ENCODE data around the gene IGSF9B. TPM values are rescaled to one million over a fixed set of nuclear protein-coding genes. Genes with fewer than 3 reads are reported as not detected.

Gene IGSF9B
- total RNA-seq, 2 donors from 2014 or later: 1.6 to 3.3 TPM

DNA sequence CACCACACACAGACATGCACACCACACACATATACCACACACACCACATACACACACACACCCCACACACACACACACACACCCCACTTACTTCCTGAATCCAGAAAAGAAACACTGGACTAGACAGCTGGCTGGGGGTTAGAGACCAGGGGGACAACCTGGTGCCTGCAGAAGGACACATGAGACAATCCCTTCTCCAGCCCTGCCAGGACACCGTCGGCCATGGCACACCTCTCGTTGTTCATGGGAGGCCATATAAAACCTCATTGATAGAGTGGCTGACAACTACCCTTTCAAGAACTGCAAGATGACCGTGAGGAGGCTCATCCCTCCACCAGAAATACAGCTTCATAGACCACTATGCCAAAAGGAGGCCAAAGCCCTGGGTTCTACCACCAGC lies 54.3 kb downstream of the IGSF9B start:
- TF ChIP-seq, protein P1, sequence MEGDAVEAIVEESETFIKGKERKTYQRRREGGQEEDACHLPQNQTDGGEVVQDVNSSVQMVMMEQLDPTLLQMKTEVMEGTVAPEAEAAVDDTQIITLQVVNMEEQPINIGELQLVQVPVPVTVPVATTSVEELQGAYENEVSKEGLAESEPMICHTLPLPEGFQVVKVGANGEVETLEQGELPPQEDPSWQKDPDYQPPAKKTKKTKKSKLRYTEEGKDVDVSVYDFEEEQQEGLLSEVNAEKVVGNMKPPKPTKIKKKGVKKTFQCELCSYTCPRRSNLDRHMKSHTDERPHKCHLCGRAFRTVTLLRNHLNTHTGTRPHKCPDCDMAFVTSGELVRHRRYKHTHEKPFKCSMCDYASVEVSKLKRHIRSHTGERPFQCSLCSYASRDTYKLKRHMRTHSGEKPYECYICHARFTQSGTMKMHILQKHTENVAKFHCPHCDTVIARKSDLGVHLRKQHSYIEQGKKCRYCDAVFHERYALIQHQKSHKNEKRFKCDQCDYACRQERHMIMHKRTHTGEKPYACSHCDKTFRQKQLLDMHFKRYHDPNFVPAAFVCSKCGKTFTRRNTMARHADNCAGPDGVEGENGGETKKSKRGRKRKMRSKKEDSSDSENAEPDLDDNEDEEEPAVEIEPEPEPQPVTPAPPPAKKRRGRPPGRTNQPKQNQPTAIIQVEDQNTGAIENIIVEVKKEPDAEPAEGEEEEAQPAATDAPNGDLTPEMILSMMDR (IDR thresholded peaks at IDR 0.05): no peak
- no peak for TF ChIP-seq POLR2A (IDR thresholded peaks at IDR 0.05)
- no peaks in the 10 kb centered on the region for H3K36me3 ChIP-seq (replicated peaks in 1 of 2; ENCODE audit: insufficient read depth in 1 of 2, low read depth in 2 of 2)
- intact Hi-C loops (cut with DNase I): no loop called here
- H3K4me1 ChIP-seq: no peaks in the 10 kb centered on the region
- DNase-seq: no peak
- ATAC-seq: no peak
- no peaks in the 10 kb centered on the region for H3K27me3 ChIP-seq
- H3K27ac ChIP-seq: no peak overlapping the region
- 86 to 90% methylated on average over 4 of the region's 4 CpGs for WGBS, 2 donors
- no peak overlapping the region for H3K4me3 ChIP-seq
- no peaks in the 10 kb centered on the region for H3K9me3 ChIP-seq

DNA sequence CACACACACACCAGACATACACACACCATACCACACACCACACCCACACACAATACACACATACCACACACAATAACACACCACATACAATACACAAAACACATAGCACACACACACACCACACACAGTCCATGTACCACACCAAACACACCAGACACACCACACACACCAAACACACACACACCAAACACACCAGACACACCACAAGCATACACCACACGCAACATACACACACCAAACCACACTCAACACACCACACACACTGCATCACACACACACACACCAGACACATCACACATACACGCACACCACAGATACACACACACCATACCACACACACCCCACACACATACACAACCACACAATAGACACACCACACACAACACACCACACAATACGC lies 54.8 kb downstream of the IGSF9B start:
- Histone ChIP-seq H3K36me3 (replicated peaks in 1 of 2; ENCODE audit: insufficient read depth in 1 of 2, low read depth in 2 of 2) (no peaks in the 10 kb centered on the region), H3K4me3 (no peak overlapping the region), H3K27me3 (no peaks in the 10 kb centered on the region), H3K4me1 (no peaks in the 10 kb centered on the region), H3K27ac (no peak overlapping the region), H3K9me3 (no peaks in the 10 kb centered on the region)
- TF ChIP-seq, protein P1 (IDR thresholded peaks at IDR 0.05): no peak
- TF ChIP-seq POLR2A (IDR thresholded peaks at IDR 0.05): no peak
- intact Hi-C loops (cut with DNase I): no loop called here
- WGBS, 2 donors: 85 to 89% methylated on average over 3 of the region's 3 CpGs
- no peak for ATAC-seq
- no peak for DNase-seq

DNA sequence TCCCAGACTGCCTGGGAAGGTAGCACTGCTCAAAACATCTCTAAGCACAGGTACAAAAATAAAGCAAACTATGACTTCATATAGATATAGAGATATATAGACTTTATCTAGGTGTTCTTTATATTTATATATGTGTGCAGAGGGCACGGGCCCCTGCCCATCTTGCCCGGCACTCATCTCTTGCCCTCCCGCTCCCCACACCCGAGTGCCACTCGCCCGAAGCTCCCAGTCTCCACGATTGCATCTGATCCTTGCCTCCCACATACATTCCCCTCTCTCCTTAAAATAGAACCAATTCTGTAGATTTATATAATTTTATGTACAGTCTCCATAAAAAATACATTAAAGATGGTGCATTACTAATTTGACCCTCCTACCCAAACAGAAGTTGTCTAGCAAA lies 55.5 kb downstream of the IGSF9B start:
- no peaks in the 10 kb centered on the region for H3K36me3 ChIP-seq (replicated peaks in 1 of 2; ENCODE audit: insufficient read depth in 1 of 2, low read depth in 2 of 2)
- ATAC-seq: no peak
- 91 to 93% methylated on average over 7 of the region's 7 CpGs for WGBS, 2 donors
- no peak for TF ChIP-seq POLR2A (IDR thresholded peaks at IDR 0.05)
- intact Hi-C loops (cut with DNase I): no loop called here
- H3K27me3 ChIP-seq: no peaks in the 10 kb centered on the region
- H3K9me3 ChIP-seq: no peaks in the 10 kb centered on the region
- H3K4me3 ChIP-seq: no peak overlapping the region
- no peak for DNase-seq
- no peak overlapping the region for H3K27ac ChIP-seq
- no peaks in the 10 kb centered on the region for H3K4me1 ChIP-seq

DNA sequence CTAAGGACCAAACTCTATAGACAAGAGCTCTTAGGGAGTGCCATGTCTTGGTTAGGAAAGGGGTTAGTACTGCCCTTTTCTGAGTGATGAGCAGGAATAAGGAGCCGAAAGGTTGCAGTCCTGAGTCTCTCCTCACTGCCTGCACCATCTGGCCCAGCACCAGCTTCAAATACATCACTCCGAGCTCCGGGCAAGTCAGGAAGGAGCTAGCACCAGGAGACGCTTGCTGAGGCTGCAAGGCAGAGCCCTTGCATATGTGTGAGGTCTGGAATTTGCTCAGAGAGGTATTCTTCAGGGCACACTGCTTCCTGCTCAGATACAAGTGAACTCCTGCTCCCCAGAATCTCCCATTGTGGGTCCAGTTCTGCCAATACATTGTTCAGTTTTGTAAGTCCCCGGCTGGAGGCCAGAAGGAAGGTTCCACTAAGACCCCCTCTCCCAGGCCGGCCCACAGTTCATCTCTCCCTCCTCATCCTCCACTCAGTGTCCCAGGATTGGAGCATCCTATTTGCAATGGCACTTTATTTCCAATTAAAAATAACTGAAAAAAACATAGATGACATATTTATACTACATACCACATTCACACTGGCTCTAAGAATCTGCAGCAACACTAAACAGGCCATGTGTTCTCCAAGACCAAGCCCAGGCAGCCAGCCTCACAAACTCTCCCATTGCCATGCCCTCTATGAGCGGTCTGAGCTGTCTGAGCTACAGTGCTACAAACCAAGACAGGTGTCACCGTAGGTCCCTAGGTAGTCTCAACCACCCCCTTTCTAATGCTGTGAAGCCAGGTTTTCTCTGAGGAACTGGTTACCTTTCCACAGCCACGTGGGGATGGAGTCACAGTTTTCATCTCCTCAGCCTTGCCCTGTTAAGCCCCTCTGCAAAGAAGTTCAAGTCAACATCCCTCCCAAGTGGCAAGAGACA lies 56.3 kb downstream of the IGSF9B start:
- intact Hi-C loops (cut with DNase I): no loop called here
- WGBS, 2 donors: 89 to 93% methylated on average over 9 of the region's 9 CpGs
- Histone ChIP-seq H3K9me3 (no peaks in the 10 kb centered on the region), H3K27me3 (no peaks in the 10 kb centered on the region), H3K27ac (no peak overlapping the region), H3K4me1 (no peaks in the 10 kb centered on the region), H3K36me3 (replicated peaks in 1 of 2; ENCODE audit: insufficient read depth in 1 of 2, low read depth in 2 of 2) (no peaks in the 10 kb centered on the region), H3K4me3 (no peak overlapping the region)
- ATAC-seq: no peak
- DNase-seq: no peak
- no peak for TF ChIP-seq POLR2A (IDR thresholded peaks at IDR 0.05)
- TF ChIP-seq, protein P1 (IDR thresholded peaks at IDR 0.05): no peak

DNA sequence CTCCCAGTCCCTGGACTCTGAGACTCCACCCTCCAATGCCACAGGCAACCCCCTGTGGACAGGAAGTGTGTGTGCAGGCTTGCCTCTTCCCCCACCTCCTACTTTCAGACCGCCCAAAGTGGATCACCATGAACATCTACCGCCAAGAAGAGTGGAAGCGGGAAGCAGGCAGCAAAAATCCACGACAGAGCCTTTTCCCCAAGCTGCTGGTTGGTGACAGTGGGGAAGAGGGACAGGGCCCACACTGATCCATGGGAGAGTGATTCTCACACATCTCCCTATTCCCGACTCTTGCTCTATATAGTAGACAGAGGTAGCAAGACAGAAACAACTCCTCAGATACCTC lies 58.0 kb downstream of the IGSF9B start:
- ATAC-seq (no peak), DNase-seq (no peak)
- TF ChIP-seq POLR2A (IDR thresholded peaks at IDR 0.05): no peak
- TF ChIP-seq, protein P1 (IDR thresholded peaks at IDR 0.05): no peak
- 88 to 89% methylated on average over 5 of the region's 5 CpGs for WGBS, 2 donors
- H3K27me3 ChIP-seq: no peaks in the 10 kb centered on the region
- intact Hi-C loops (cut with DNase I): no loop called here
- H3K27ac ChIP-seq: no peak overlapping the region
- no peak overlapping the region for H3K4me3 ChIP-seq
- no peaks in the 10 kb centered on the region for H3K9me3 ChIP-seq
- no peaks in the 10 kb centered on the region for H3K36me3 ChIP-seq (replicated peaks in 1 of 2; ENCODE audit: insufficient read depth in 1 of 2, low read depth in 2 of 2)
- H3K4me1 ChIP-seq: no peaks in the 10 kb centered on the region

Measured in body of pancreas (tissue), 4 donors.